DND-41 (cell line): ENCODE measurements around the gene PTPMT1.

Source experiments
- CTCF ChIP-seq: IDR thresholded peaks from 2 replicates; pipeline ENCODE4 v1.5.1; 2012; ENCODE audit warnings: borderline replicate concordance, low read length, moderate library complexity, mild to moderate bottlenecking; ENCODE audit not compliant: poor library complexity, severe bottlenecking; ENCODE audit errors: extremely low read depth
- EZH2 ChIP-seq: IDR thresholded peaks from 3 replicates; pipeline ENCODE4 v1.6.1; 2012; ENCODE audit warnings: borderline replicate concordance, low read depth, mild to moderate bottlenecking, moderate library complexity, low read length, inconsistent platforms; ENCODE audit not compliant: severe bottlenecking

GRCh38 chr11:47599902-47600301, 34.5 kb downstream of the PTPMT1 start:
- TF ChIP-seq CTCF: no peak
- TF ChIP-seq EZH2: no peak
